NCI-H446 (cell line): ENCODE measurements around the gene F10.

ENCODE experiments used
- DNase-seq, 2 experiments: peaks; one replicate each; lab custom pipeline; 2025; lab: John Stamatoyannopoulos, UW

F10 gene

DNA sequence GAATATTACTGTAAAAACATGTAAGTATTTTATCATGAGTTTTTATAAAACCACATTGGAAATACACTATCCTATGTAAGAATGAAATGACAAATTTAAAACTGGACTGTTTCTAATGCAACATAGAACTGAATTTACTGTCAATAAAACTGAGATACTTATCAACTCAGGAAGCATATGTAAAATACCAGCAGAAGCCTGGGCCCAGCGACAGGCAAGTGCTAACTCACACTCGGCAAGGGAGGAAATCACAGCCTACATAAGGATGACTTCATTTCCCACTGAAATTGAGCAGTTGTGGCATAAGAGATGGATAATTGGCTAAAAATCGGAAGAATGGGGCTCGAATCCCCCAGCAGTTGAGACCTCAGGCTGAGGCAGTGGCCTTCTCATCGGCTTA is 47.9 kb downstream of the F10 start:
- DNase-seq = no peak

DNA sequence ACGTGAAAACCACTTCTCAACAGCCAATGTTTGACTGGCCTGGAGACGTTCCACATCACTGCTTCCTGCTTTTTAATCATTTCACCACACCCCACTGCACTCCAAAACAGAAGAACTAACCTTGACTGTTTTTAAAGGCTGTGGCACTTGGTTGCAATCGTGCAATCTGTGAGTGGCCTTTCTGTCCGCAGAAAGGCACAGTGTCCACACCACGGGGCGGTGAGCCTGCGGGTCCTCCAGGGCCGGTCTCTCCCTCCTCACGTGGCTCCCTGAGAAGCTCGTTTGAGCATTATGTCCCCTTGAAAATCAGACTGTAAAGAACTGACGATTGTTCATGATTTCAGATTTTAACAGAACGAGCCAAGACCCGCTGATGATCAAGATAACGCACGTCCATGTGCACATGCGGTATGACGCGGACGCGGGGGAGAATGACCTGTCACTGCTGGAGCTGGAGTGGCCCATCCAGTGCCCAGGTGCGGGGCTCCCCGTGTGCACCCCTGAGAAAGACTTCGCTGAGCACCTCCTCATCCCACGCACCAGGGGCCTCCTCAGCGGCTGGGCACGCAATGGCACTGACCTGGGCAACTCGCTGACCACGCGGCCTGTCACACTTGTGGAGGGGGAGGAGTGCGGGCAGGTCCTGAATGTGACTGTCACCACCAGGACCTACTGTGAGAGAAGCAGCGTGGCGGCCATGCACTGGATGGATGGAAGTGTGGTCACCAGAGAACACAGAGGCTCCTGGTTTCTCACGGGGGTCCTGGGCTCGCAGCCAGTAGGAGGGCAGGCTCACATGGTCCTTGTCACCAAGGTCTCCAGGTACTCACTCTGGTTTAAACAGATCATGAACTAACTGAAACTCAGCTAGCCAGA is 48.9 kb downstream of the F10 start:
- DNase-seq = no peak

DNA sequence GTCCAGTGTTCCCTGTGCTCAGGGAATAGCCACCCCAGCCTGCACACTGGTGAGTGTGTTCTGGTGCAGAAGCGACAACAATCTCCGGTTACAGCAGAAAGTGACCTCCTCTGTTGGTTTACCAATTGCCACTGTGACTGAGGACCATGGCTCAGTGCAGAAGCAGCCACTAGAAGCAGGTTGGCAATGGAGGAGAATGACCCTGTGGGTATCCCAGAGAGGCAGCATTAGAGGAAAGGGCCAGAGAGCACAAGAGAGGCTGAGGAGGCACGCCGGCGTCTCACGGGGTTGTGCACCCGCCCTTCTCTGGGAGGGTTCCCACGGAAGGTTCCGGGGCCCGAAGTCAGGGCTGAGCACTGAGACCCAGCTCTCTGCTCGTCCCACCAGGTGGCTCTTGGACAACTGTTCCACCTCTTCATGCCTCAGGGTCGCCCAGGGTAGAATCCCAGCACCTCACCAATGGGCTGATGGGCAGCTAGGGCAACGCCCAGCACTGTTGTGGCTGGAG is 49.9 kb downstream of the F10 start:
- no peak for DNase-seq

DNA sequence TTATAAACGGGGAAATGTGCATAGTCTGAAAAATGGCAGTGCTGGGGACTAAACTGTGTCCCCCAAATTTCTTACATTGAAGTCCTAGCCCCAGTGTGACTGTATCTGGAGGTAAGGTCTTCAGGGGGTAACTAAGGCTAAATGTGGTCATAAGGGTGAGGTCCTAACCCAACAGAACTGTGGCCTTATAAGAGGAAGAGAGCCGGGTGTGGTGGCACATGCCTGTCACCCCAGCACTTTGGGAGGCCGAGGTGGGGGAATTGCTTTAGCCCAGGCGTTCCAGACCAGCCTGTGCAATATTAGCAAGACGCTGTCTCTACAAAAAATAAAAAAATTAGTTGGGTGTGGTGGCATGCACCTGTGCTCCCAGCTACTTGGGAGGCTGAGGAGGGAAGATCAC is 53.7 kb downstream of the F10 start:
- DNase-seq = no peak

- DNase-seq = no peak
Observed at GRCh38 chr13:113176822-113177221, 54.2 kb downstream of the F10 start.

DNA sequence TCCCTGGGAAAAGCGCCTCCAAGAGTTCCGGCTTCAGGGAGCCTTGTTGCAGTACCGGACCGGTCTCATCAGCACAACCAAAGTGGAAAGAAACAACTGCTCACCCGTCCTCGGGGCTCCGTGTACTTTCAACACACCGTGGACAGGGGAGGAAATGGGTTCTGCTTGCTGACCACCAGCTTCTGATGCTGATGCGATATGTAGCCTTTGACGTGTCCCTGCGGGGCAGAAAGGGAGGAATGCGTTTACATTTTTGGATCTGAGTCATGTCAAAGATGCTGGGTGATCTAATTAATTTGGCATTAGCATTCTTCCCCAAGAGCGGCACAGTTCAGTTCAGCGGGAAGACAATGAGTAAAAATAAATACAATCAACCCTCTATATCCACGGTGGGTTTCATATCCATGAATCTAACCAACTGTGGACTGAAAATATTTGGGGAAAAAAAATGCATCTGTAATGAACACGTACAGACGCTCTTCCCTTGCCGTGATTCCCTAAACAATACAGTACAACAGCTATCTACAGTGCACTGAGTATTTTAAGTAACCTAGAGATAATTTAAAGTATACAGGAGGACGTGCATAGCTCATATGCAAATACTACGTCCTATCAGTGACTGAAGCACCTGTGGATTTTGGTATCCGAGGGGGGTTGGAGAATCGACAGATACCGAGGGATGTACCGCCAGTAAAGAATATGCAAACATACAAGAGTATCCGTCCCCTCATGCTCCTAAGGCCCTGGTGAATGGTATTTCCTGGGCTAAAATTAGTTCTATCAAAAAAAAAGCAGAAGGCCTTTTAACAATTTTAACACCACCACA is 55.7 kb downstream of the F10 start:
- DNase-seq = no peak

- no peak for DNase-seq
Observed at GRCh38 chr13:113178896-113179167, 56.2 kb downstream of the F10 start.

GRCh38 chr13:113179374-113180230 is 57.0 kb downstream of the F10 start:
- DNase-seq = no peak

DNA sequence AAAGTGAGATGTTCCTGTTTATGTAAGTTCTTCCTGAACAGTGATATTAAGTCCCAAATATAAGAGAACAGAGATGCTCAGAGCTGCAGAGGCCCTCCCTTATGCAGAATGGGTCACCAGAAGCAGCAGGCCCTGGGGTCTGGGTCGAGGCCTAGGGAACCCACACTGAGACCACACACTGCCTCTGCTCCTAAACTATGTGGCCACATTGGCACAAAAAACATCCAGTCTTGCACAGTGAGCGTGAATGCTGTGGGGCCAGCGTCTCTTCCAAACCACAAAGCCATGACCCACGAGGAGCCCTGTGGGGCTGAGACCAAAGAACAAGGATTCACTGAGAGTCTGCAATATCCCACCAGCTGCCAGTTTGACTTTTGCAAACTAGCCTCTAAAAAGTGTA is 59.4 kb downstream of the F10 start:
- DNase-seq = no peak

DNA sequence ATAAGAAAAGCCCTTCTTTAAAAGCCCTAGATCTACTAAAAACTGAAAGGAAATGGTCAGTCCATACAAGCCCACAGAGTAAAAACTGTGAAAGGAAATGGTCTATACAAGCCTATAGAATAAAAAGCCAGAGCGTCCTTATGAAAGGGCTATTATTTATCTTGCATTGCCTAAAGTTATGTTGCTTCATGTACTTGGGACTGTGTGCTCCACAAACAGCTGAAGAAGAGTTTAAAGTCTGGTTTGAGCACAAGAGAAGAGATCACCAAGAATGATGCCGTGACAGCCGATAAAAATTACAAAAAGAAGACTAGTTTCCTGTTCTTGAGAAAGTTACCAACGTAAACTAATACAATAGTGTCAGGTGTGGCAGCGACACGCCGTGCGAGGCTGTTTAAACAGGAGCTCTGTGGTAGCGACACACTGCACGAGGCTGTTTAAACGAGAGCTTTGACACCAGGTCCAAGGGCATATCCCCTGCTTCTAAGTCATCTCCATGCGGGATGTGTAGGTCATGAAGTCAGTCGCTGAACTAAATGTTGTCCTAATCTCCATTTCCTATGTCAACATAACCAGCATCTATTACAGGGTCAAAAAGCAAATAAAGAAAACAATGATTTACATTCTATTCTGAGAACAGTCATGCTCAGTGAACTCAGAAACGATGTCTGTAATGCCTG is 61.0 kb downstream of the F10 start:
- DNase-seq = no peak

DNA sequence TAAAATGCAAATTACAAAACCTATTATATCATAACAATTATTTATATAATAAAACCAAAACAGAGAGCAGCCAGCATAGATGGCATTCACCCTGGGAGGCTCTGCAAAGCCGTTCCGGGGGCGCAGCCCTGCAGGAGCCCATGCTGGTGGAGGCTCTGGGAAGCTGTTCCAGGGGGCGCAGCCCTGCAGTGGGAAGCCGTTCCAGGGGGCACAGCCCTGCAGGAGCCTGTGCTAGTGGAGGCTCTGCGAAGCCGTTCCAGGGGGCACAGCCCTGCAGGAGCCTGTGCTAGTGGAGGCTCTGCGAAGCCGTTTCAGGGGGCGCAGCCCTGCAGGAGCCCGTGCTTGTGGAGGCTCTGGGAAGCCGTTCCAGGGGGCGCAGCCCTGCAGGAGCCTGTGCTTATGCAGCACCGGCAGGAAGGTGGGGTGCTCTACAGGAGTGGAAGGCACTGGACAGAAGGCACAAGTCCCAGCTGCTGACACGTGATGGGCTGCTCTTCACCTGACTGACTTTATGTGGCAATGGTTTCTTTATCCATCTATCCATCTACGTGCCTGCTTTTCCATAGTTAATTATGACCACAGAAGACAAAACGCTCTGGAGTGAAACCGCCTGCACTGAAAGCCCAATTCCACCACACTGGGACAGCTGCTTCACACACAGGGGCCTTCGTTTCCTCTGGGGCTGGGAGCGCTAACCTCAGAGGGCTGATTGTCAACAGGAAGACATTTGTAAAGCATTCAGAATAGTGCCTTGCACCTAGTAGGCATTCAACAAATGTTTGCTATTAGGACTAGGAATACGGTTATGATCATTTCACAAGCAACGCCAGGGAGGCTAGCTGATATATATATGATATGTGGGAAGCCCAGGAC is 62.2 kb downstream of the F10 start:
- no peak for DNase-seq

- DNase-seq = no peak
Observed at GRCh38 chr13:113186061-113186900, 63.7 kb downstream of the F10 start.

GRCh38 chr13:113187263-113187669 is 64.7 kb downstream of the F10 start:
- DNase-seq = peak in 1 of 2 experiments; percentile 0

DNA sequence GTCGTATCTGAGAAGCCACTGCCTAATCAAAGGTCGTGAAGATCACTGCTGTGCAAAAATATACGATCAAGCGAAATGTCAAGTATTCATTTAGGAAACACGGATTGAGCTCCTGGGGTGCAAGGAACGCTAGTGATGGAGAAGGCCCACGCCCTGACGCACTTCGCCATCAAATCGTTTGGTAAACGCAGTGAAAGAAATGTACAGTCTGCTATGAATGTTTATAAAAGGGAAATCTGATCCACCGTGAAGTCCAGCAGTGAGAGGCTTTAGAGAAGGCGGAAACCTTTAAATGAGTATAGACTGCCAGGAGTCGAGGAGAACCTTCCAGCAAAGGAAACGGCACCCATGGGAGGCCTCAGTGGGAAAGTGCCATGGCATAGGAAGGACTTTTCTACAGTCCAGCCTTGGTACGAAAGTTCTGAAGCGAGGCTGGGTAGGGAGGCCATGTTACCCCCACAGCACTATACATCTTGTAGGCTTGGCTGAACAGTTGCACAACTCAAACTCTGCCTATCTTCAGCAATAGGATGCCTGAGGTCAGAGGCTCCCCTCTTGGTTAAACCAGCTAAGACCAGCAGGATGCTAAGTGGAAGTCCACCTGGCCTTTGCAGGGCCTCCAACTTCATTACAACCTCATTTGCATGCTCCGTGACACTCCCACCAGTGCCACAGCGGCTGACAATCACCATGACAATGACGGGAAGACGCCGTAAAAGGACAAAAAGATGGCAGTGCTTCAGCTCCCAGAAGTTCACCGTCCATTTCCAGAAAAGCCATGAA is 65.5 kb downstream of the F10 start:
- no peak for DNase-seq

DNA sequence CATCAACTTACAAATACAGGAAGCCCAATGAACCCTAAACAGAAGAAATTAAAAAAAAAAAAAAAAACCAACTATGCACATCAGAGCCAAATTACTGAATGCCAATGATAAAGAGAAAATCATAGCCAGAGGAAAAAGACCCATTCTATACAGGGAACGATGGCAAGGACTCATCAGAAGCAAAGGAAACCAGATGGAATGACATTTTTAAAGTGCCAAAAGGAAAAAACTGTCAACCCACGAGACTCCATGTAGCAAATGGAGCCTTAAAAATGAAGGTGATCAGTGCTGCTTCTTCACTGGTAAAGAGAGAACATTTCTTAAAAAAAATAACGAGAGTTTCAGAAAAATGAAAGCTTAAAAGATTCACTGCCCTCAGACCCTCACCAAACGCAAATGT is 67.6 kb downstream of the F10 start:
- DNase-seq = no peak

- DNase-seq = no peak
Observed at GRCh38 chr13:113192279-113192678, 69.7 kb downstream of the F10 start.

- no peak for DNase-seq
Observed at GRCh38 chr13:113192902-113193301, 70.3 kb downstream of the F10 start.

GRCh38 chr13:113195360-113195759 is 72.8 kb downstream of the F10 start:
- DNase-seq = no peak
